T-cell (primary cell): ENCODE results near the gene HMGXB4. TPM values are rescaled to one million over a fixed set of nuclear protein-coding genes. Genes with fewer than 3 reads are reported as not detected.

Experiments
- ATAC-seq, 4 experiments: fragments of 200-7000 bp in 3 of 4; fragments of 150-1000 bp in 1 of 4; cut with Tn5 transposase; replicated peaks in 1 of 4; 1 replicate in 3 of 4; 2 replicates in 1 of 4; pipeline ENCODE4 v1.10.0; 2021; ENCODE audit warnings: moderate library complexity in 3 of 4, mild to moderate bottlenecking in 2 of 4, moderate number of reproducible peaks in 1 of 4
- CTCF ChIA-PET, 2 donors: fragments of 300-600 bp; sonication (Branson Sonifier 250); formaldehyde crosslinking; loops; one replicate each; lab custom pipeline; 2022; ENCODE audit warnings: antibody characterized with exemption in 2 of 2; lab: Charles Lee
- POLR2A ChIA-PET, 2 donors: fragments of 300-600 bp; sonication (Branson Sonifier 250); formaldehyde crosslinking; loops; one replicate each; lab custom pipeline; 2022; ENCODE audit warnings: antibody characterized with exemption in 2 of 2; lab: Charles Lee
- DNase-seq, 35 experiments: peaks; one replicate each; pipeline versions ENCODE4 v3.0.0 to v3.0.0-alpha.2; 2013 to 2023
- H3K27ac ChIP-seq: one replicate; pipeline ENCODE4 v1.5.1; 2013; ENCODE audit warnings: low read length
- H3K27me3 ChIP-seq, 2 experiments: replicated peaks in 1 of 2; 1 replicate in 1 of 2; 2 replicates in 1 of 2; pipeline versions ENCODE4 v1.6.1 to v1.7.0; 2013; ENCODE audit warnings: low read length in 1 of 2, mixed read lengths in 1 of 2; ENCODE audit not compliant: control insufficient read depth in 2 of 2, insufficient read depth in 2 of 2; ENCODE audit errors: extremely low read depth in 1 of 2
- H3K36me3 ChIP-seq, 2 donors: 1 replicate in 1 of 2; 2 replicates in 1 of 2; pipeline versions ENCODE4 v1.6.1 to v1.7.0; 2013; ENCODE audit warnings: low read length in 1 of 2; ENCODE audit not compliant: control insufficient read depth in 2 of 2, insufficient read depth in 1 of 2; ENCODE audit errors: extremely low read depth in 1 of 2
- H3K4me1 ChIP-seq, 2 experiments: 1 replicate in 1 of 2; 2 replicates in 1 of 2; pipeline versions ENCODE4 v1.6.1 to v1.7.0; 2013; ENCODE audit warnings: low read length in 2 of 2, mixed read lengths in 1 of 2; ENCODE audit not compliant: insufficient read depth in 2 of 2, control insufficient read depth in 1 of 2; ENCODE audit errors: extremely low read depth in 1 of 2
- H3K4me3 ChIP-seq, 2 donors: 1 replicate in 1 of 2; 2 replicates in 1 of 2; pipeline versions ENCODE4 v1.5.1 to v1.7.0; 2013; ENCODE audit warnings: mild to moderate bottlenecking in 2 of 2, low read length in 1 of 2, moderate library complexity in 1 of 2; ENCODE audit not compliant: control insufficient read depth in 1 of 2; ENCODE audit errors: extremely low read depth in 1 of 2
- H3K9me3 ChIP-seq: 2 replicates; pipeline ENCODE4 v1.7.0; 2013
- H3K27ac Mint-ChIP-seq, 2 donors: one replicate each; pipeline ENCODE4 v1.8.0; 2020 to 2021; ENCODE audit warnings: mild to moderate bottlenecking in 2 of 2, mixed read lengths in 2 of 2
- H3K27me3 Mint-ChIP-seq, 2 donors: one replicate each; pipeline ENCODE4 v1.8.0; 2021 to 2022; ENCODE audit warnings: mixed read lengths in 2 of 2
- H3K36me3 Mint-ChIP-seq: one replicate; pipeline ENCODE4 v1.8.0; 2021; ENCODE audit warnings: mixed read lengths
- H3K4me1 Mint-ChIP-seq, 3 donors: one replicate each; pipeline ENCODE4 v1.8.0; 2020 to 2022; ENCODE audit warnings: mixed read lengths in 3 of 3, mild to moderate bottlenecking in 1 of 3
- H3K4me3 Mint-ChIP-seq, 3 donors: one replicate each; pipeline ENCODE4 v1.8.0; 2020 to 2022; ENCODE audit warnings: mild to moderate bottlenecking in 3 of 3, mixed read lengths in 3 of 3, moderate library complexity in 3 of 3
- H3K9me3 Mint-ChIP-seq, 3 donors: one replicate each; pipeline ENCODE4 v1.8.0; 2020 to 2022; ENCODE audit warnings: mixed read lengths in 3 of 3
- WGBS: methylation state at CpG from one replicate; pipeline ENCODE4 v1.1.5; 2013; ENCODE audit warnings: missing lambda C conversion rate; ENCODE audit not compliant: insufficient coverage; 5-methylcytosine and 5-hydroxymethylcytosine counted together
- total RNA-seq, 35 experiments: library from RNA in 6 of 35; stranded (reverse) in 6 of 35; fragments of 120-200 nt in 1 of 35; gene quantifications; one replicate each; pipeline versions ENCODE4 v1.2.1 to v1.2.4 and lab custom pipeline; 2013 to 2026

Gene HMGXB4
- total RNA-seq, 5 donors from 2014 or later (not counting 1 experiment from before 2014, with no cell fraction given), result 20.5 to 39.2 (median 21.1) TPM

GRCh38 chr22:35303029-35303624 is 45.8 kb downstream of the HMGXB4 start:
- CTCF ChIA-PET, result no interaction called here
- Histone ChIP-seq H3K27me3 (no peaks in the 10 kb centered on the region), H3K4me3 (no peak overlapping the region), H3K36me3 (peaks cover 0 to 5% of the 10 kb centered on the region in 2 donors), H3K9me3 (no peaks in the 10 kb centered on the region), H3K4me1 (peaks cover 25 to 70% of the 10 kb centered on the region in 2 experiments), H3K27ac (no peak overlapping the region)
- Mint-ChIP-seq H3K9me3 (no peaks in the 10 kb centered on the region), H3K27me3 (no peaks in the 10 kb centered on the region), H3K27ac (no peak overlapping the region), H3K36me3 (peaks cover 14% of the 10 kb centered on the region), H3K4me1 (peaks cover 65 to 71% (median 68%) of the 10 kb centered on the region in 3 donors), H3K4me3 (peak overlapping the region in 2 of 3 donors; percentile 16 to 24)
- POLR2A ChIA-PET, result interaction anchor here in 1 of 2 donors (0.6 kb wide), 1 partner anchor 27 kb away, joined by 4 read pairs; no protein-coding TSS in a partner anchor
- WGBS, result no CpG with 5 or more reads among the region's 5 CpGs
- DNase-seq, result no peak
- no peak for ATAC-seq

DNA sequence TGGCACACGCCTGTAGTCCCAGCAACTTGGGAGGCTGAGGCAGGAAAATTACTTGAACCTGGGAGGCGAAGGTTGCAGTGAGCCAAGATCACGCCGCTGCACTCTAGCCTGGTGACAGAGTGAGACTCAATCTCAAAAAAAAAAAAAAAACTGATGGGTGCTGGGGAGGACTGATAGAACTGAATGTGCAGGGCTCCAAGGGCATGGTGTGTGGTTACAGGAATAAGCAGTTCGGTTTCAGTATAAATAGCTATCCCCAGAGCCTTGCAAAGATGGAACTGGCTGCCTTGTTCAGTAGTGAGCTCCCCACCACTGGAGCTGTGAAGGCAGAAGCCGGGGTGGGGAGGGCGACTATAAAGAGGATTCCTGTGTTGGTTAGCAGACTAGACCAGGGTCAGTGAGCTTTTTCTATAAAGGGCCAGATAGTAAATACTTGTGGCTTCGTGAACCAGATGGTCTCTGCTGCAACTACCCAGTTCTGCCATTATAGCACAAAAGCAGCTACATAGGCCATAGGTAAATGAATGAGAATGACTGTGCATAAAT is 48.3 kb downstream of the HMGXB4 start:
- ATAC-seq (no peak), DNase-seq (peak in 1 of 35 experiments; percentile 0)
- POLR2A ChIA-PET, result interaction anchor here in 1 of 2 donors (0.5 kb wide), 1 partner anchor 30 kb away, joined by 3 read pairs; no protein-coding TSS in a partner anchor
- H3K4me3 Mint-ChIP-seq, result peak overlapping the region in 1 of 3 donors; percentile 70
- peaks cover 0 to 5% of the 10 kb centered on the region in 2 donors for H3K36me3 ChIP-seq
- CTCF ChIA-PET, result no interaction called here
- WGBS, result 84% methylated on average over 5 of the region's 8 CpGs
- no peak overlapping the region for H3K27ac ChIP-seq
- no peaks in the 10 kb centered on the region for H3K9me3 ChIP-seq
- peak overlapping the region; percentile 66 to 73 for H3K27ac Mint-ChIP-seq
- H3K27me3 Mint-ChIP-seq, result no peaks in the 10 kb centered on the region
- H3K4me1 Mint-ChIP-seq, result peaks cover 80 to 85% (median 83%) of the 10 kb centered on the region in 3 donors
- no peaks in the 10 kb centered on the region for H3K27me3 ChIP-seq
- no peaks in the 10 kb centered on the region for H3K9me3 Mint-ChIP-seq
- peaks cover 14% of the 10 kb centered on the region for H3K36me3 Mint-ChIP-seq
- no peak overlapping the region for H3K4me3 ChIP-seq
- H3K4me1 ChIP-seq, result peaks cover 28 to 80% of the 10 kb centered on the region in 2 experiments

- Mint-ChIP-seq H3K27me3 (no peaks in the 10 kb centered on the region), H3K36me3 (peaks cover 14% of the 10 kb centered on the region), H3K27ac (peak overlapping the region; percentile 88), H3K4me3 (peak overlapping the region; percentile 17 to 70 (median 25)), H3K9me3 (no peaks in the 10 kb centered on the region), H3K4me1 (peaks cover 80 to 88% (median 86%) of the 10 kb centered on the region in 3 donors)
- peak; percentile 56 to 75 (median 68) for ATAC-seq
- DNase-seq, result peak in 3 of 35 experiments; percentile 13 to 50 (median 22)
- CTCF ChIA-PET, result interaction anchor here in 1 of 2 donors (0.9 kb wide), 1 partner anchor 48 kb away, joined by 4 read pairs; no protein-coding TSS in a partner anchor
- H3K4me1 ChIP-seq, result peaks cover 27 to 80% of the 10 kb centered on the region in 2 experiments
- no peaks in the 10 kb centered on the region for H3K27me3 ChIP-seq
- no peak overlapping the region for H3K4me3 ChIP-seq
- WGBS, result no CpG with 5 or more reads among the region's 4 CpGs
- peak overlapping the region; percentile 44 for H3K27ac ChIP-seq
- POLR2A ChIA-PET, result no interaction called here
- peaks cover 0 to 5% of the 10 kb centered on the region in 2 donors for H3K36me3 ChIP-seq
- no peaks in the 10 kb centered on the region for H3K9me3 ChIP-seq
These were observed 49.2 kb downstream of the HMGXB4 start for GRCh38 chr22:35306350-35306967.

DNA sequence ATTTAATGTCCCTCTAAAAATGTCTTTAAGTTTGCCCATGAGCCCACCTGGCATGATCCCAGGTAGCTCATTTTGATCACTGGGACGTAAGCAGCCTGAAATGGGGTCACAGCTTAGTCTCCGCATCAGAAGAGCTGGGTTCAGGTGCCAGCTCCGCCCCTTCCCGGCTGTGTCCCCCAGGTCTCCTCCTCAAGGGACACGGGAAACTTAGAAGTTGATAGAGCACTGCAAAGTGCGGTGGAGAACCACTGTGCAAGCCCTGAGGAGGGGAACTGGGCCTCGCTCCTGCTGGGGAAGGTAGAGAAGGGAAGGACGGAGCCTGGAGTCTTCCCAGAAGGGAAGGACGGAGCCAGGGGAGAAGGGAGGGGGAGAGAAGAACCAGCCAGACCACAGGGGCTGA is 50.1 kb downstream of the HMGXB4 start:
- Mint-ChIP-seq H3K4me3 (peak overlapping the region in 1 of 3 donors; percentile 70), H3K9me3 (no peaks in the 10 kb centered on the region), H3K27ac (peak overlapping the region; percentile 88), H3K4me1 (peaks cover 82 to 89% (median 89%) of the 10 kb centered on the region in 3 donors), H3K27me3 (no peaks in the 10 kb centered on the region), H3K36me3 (peaks cover 17% of the 10 kb centered on the region)
- POLR2A ChIA-PET, result interaction anchor here in 1 of 2 donors (0.7 kb wide), 1 partner anchor 13 kb away, joined by 4 read pairs; no protein-coding TSS in a partner anchor
- no peak overlapping the region for H3K4me3 ChIP-seq
- WGBS, result 85% methylated on average over 9 of the region's 9 CpGs
- ATAC-seq, result no peak
- no peak overlapping the region for H3K27ac ChIP-seq
- peaks cover 0 to 5% of the 10 kb centered on the region in 2 donors for H3K36me3 ChIP-seq
- H3K4me1 ChIP-seq, result peaks cover 27 to 83% of the 10 kb centered on the region in 2 experiments
- CTCF ChIA-PET, result interaction anchor here (0.6 to 0.9 kb wide), 2 partner anchors 49 to 122 kb away, joined by 4 to 8 read pairs; no protein-coding TSS in a partner anchor
- DNase-seq, result peak in 1 of 35 experiments; percentile 1
- H3K27me3 ChIP-seq, result no peaks in the 10 kb centered on the region
- no peaks in the 10 kb centered on the region for H3K9me3 ChIP-seq

- 100% methylated on average over 5 of the region's 7 CpGs for WGBS
- POLR2A ChIA-PET, result interaction anchor here in 1 of 2 donors (0.7 kb wide), 2 partner anchors 10 to 12 kb away, joined by 4 read pairs; no protein-coding TSS in a partner anchor
- H3K4me1 Mint-ChIP-seq, result peaks cover 86 to 89% (median 89%) of the 10 kb centered on the region in 3 donors
These were observed 50.6 kb downstream of the HMGXB4 start for GRCh38 chr22:35307892-35308291.

More at GRCh38 chr22:35307892-35308291, 50.6 kb downstream of the HMGXB4 start:
- H3K9me3 Mint-ChIP-seq, result no peaks in the 10 kb centered on the region
- peak overlapping the region in 1 of 3 donors; percentile 70 for H3K4me3 Mint-ChIP-seq
- peaks cover 15% of the 10 kb centered on the region for H3K36me3 Mint-ChIP-seq
- peak overlapping the region; percentile 85 to 88 for H3K27ac Mint-ChIP-seq
- peaks cover 27 to 82% of the 10 kb centered on the region in 2 experiments for H3K4me1 ChIP-seq
- CTCF ChIA-PET, result interaction anchor here in 1 of 2 donors (2.0 kb wide), 1 partner anchor 8 kb away, joined by 4 read pairs; the partner anchor contains the start of gene TOM1
- H3K36me3 ChIP-seq, result peaks cover 0 to 4% of the 10 kb centered on the region in 2 donors
- DNase-seq (peak in 1 of 35 experiments; percentile 3), ATAC-seq (no peak)
- no peaks in the 10 kb centered on the region for H3K9me3 ChIP-seq
- H3K4me3 ChIP-seq, result no peak overlapping the region
- H3K27me3 ChIP-seq, result no peaks in the 10 kb centered on the region
- no peaks in the 10 kb centered on the region for H3K27me3 Mint-ChIP-seq
- no peak overlapping the region for H3K27ac ChIP-seq
